ENCODE measurements around the gene PAX4. TPM values are rescaled to one million over a fixed set of nuclear protein-coding genes. Genes with fewer than 3 reads are reported as not detected.
A peak's percentile ranks its signal among the peaks of the same experiment; 100 is the strongest.

Gene PAX4
- total and polyA plus RNA-seq, 10 donors, result not detected

DNA sequence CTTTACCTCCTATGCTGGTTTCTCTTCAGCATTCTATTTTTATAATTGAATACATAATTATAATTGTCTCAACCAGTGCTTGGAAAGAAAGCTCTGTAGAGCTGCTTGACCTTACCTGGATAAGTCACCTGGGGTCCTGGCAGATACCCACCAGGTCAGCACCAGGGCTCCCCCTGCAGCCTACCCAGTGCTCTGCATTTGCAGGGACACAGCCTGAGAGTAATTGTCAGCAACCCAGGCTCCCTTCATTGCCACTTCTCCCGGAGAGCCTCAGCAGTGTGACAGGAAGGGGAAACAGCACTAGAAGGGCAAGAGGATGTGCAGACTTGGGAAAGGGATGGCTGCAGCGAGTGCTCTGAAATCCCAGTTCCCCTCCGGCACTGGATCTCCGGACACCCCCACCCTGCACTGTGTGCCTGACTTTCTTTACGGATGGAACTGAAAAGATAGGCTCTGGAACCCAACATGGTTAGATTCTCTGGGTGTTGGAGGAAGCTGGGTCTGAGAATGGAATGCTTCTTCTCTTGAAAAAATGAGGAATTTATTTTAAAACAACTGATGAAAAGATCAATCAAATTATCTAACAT is 11.4 kb upstream of the PAX4 start:
- H3K9me3 ChIP-seq, result no peaks in the 10 kb centered on the region
- DNase-seq, result no peak
- intact Hi-C loops (cut with DNase I; ENCODE audit: low total_unique reads), result no loop called here
- TF ChIP-seq, protein P1, sequence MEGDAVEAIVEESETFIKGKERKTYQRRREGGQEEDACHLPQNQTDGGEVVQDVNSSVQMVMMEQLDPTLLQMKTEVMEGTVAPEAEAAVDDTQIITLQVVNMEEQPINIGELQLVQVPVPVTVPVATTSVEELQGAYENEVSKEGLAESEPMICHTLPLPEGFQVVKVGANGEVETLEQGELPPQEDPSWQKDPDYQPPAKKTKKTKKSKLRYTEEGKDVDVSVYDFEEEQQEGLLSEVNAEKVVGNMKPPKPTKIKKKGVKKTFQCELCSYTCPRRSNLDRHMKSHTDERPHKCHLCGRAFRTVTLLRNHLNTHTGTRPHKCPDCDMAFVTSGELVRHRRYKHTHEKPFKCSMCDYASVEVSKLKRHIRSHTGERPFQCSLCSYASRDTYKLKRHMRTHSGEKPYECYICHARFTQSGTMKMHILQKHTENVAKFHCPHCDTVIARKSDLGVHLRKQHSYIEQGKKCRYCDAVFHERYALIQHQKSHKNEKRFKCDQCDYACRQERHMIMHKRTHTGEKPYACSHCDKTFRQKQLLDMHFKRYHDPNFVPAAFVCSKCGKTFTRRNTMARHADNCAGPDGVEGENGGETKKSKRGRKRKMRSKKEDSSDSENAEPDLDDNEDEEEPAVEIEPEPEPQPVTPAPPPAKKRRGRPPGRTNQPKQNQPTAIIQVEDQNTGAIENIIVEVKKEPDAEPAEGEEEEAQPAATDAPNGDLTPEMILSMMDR (IDR thresholded peaks at IDR 0.05 in 8 of 11, conservative IDR thresholded peaks at IDR 0.05 in 3 of 11), result peak in 7 of 11 experiments; percentile 10 to 43 (median 38)
- TF ChIP-seq POLR2AphosphoS5 (IDR thresholded peaks at IDR 0.05), result no peak
- H3K4me3 ChIP-seq, result no peak overlapping the region
- H3K36me3 ChIP-seq, result no peaks in the 10 kb centered on the region
- H3K27ac ChIP-seq, result no peak overlapping the region
- H3K4me1 ChIP-seq, result peaks cover 0 to 4% (median 0%) of the 10 kb centered on the region in 6 donors
- WGBS, 5 donors, result 9 to 17% (median 11%) methylated on average over 5 of the region's 5 CpGs
- peaks cover 0 to 9% (median 0%) of the 10 kb centered on the region in 7 donors for H3K27me3 ChIP-seq (replicated peaks in 1 of 7)

DNA sequence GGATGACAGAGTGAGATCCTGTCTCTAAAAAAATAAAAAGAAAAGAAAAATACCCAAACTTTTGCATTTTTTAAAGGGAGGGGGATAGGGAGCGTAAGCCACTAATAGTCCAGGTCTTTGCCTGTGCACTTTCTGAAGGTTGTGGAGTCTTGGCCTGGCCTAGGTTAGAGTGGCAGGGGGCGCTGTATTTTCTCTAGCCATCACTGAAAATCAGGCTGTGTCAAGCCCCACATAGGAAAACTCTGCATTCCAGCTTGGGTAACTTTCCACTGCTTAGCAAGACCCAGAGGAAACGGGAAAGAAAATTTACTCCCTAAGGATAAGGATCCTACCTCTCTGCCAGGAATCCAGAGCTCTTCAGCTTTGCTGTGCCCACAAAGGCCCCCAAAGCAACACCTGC is 10.5 kb upstream of the PAX4 start:
- Histone ChIP-seq H3K9me3 (no peaks in the 10 kb centered on the region), H3K27me3 (replicated peaks in 1 of 7) (peaks cover 0 to 15% (median 0%) of the 10 kb centered on the region in 7 donors), H3K4me3 (no peak overlapping the region), H3K27ac (no peak overlapping the region), H3K4me1 (peaks cover 0 to 4% (median 0%) of the 10 kb centered on the region in 6 donors), H3K36me3 (no peaks in the 10 kb centered on the region)
- WGBS, 5 donors, result 62 to 74% (median 72%) methylated on average over 3 of the region's 3 CpGs
- no peak for DNase-seq
- intact Hi-C loops (cut with DNase I; ENCODE audit: low total_unique reads), result no loop called here
- TF ChIP-seq POLR2AphosphoS5 (IDR thresholded peaks at IDR 0.05) (no peak), POLR2A (IDR thresholded peaks at IDR 0.05) (no peak)
- TF ChIP-seq, protein P1 (IDR thresholded peaks at IDR 0.05 in 8 of 11, conservative IDR thresholded peaks at IDR 0.05 in 3 of 11), result no peak

DNA sequence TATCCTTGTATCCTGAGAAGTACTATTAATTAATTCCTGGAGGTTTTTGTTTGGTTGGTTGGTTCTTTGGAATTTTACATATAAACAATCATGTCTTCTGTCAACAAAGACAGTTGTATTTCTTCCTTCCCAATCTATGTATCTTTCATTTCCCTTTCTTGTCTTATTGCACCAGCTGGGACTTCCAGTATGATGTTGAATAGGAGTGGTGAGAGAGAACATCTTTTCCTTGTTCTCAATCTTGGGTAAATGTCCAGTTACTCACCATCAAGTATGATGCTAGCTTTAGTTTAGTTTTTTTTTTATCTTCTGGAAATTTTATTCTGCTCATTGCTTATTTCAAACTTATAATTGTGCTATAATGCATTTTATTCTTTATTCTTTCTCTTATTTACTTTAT is 7.4 kb upstream of the PAX4 start:
- intact Hi-C loops (cut with DNase I; ENCODE audit: low total_unique reads), result no loop called here
- peaks cover 0 to 14% (median 5%) of the 10 kb centered on the region in 6 donors for H3K4me1 ChIP-seq
- no peaks in the 10 kb centered on the region for H3K36me3 ChIP-seq

More for the DNA sequence above, 7.4 kb upstream of the PAX4 start:
- TF ChIP-seq POLR2AphosphoS5 (IDR thresholded peaks at IDR 0.05), result no peak
- no peak for TF ChIP-seq POLR2A (IDR thresholded peaks at IDR 0.05)
- TF ChIP-seq, protein P1 (IDR thresholded peaks at IDR 0.05 in 8 of 11, conservative IDR thresholded peaks at IDR 0.05 in 3 of 11), result no peak
- H3K27ac ChIP-seq, result no peak overlapping the region
- no peak overlapping the region for H3K4me3 ChIP-seq
- DNase-seq, result no peak
- no peaks in the 10 kb centered on the region for H3K9me3 ChIP-seq
- H3K27me3 ChIP-seq (replicated peaks in 1 of 7), result peaks cover 0 to 27% (median 6%) of the 10 kb centered on the region in 7 donors
